GM12864 (cell line): ENCODE results near the gene PLXNB3.

ENCODE experiments used
- DNase-seq: peaks from one replicate; pipeline ENCODE4 v3.0.0-alpha.2; 2011; ENCODE audit warnings: low read depth
- H3K4me3 ChIP-seq: 2 replicates; pipeline ENCODE4 v1.5.1; 2011; ENCODE audit warnings: mild to moderate bottlenecking, low read depth, low read length, control low read depth
- CTCF ChIP-seq: IDR thresholded peaks from 2 replicates; pipeline ENCODE4 v1.5.1; 2011; ENCODE audit warnings: low read depth, mild to moderate bottlenecking, moderate library complexity, low read length, control low read depth, inconsistent platforms; ENCODE audit errors: missing control alignments

PLXNB3 gene

GRCh38 chrX:153733651-153734240, 30.3 kb upstream of the PLXNB3 start:
- no peak for TF ChIP-seq CTCF
- no peak overlapping the region for H3K4me3 ChIP-seq
- DNase-seq, result no peak

GRCh38 chrX:153734871-153735270, 29.2 kb upstream of the PLXNB3 start:
- no peak for TF ChIP-seq CTCF
- DNase-seq, result no peak
- no peak overlapping the region for H3K4me3 ChIP-seq

DNA sequence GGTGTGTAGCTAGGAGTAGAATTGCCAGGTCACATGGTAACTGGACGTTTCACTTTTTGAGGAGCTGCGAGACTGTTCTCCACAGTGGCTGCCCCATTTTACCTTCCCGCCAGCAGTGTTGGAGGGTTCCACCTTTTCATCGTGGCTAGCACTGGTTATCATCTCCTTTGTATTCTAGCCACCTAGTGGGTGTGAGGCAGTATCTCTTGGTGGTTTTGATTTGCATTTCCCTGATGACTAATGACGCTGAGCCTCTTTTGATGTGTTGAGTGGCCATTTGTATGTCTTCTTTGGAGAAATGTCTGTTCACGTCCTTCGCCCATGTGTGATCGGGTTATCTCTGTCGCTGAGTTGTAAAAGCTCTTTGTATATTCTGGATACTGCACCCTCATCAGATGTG, 28.8 kb upstream of the PLXNB3 start:
- DNase-seq, result no peak
- H3K4me3 ChIP-seq, result no peak overlapping the region
- peak; percentile 34 for TF ChIP-seq CTCF

DNA sequence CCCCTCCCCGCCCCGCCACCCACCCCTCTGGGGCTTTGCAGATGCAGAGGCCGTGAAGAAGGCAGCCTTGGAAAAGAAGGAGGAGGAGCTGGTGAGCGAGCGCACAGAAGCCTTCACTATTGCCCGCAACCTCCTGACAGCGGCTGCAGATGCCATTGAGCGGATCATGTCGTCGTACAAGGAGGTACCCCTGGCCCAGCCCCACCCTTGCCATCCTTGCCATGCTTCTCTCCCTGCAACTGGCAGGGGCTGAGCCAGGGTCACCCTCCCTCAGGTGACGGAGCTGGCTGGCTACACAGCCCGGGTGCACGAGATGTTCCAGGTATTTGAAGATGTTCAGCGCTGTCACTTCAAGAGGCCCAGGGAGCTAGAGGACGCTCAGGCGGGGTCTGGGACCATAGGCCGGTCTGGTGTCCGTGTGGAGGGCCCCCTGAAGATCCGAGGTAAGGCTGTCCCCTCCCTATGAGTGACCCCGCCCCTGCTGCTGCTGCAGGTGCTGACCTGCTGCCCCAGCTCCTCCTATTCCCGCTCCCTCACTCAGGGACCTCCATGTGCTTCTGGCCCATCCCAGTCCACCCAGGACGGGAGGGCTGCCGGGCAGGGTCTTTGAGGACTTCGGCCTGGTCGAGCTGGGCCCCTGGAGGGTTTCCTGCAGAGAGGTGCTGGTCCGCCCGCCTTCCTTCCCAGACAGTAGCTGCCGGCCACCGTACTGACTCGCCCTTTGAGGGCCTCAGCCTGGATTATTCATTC, 27.8 kb upstream of the PLXNB3 start:
- TF ChIP-seq CTCF, result no peak
- H3K4me3 ChIP-seq, result no peak overlapping the region
- DNase-seq, result no peak

GRCh38 chrX:153736871-153737441, 27.1 kb upstream of the PLXNB3 start:
- no peak for TF ChIP-seq CTCF
- DNase-seq, result no peak
- H3K4me3 ChIP-seq, result no peak overlapping the region

- no peak overlapping the region for H3K4me3 ChIP-seq
- no peak for TF ChIP-seq CTCF
- no peak for DNase-seq
Observed at GRCh38 chrX:153738056-153738605, 25.9 kb upstream of the PLXNB3 start.
